ENCODE data around the gene CDH24. TPM values are rescaled to one million over a fixed set of nuclear protein-coding genes. Genes with fewer than 3 reads are reported as not detected.

CDH24 gene
- total and polyA plus RNA-seq, 9 of the 15 experiments (the other 6 are each of a cell fraction or from before 2014, with no cell fraction given) = 0.04 to 16.2 (median 4.9) TPM

DNA sequence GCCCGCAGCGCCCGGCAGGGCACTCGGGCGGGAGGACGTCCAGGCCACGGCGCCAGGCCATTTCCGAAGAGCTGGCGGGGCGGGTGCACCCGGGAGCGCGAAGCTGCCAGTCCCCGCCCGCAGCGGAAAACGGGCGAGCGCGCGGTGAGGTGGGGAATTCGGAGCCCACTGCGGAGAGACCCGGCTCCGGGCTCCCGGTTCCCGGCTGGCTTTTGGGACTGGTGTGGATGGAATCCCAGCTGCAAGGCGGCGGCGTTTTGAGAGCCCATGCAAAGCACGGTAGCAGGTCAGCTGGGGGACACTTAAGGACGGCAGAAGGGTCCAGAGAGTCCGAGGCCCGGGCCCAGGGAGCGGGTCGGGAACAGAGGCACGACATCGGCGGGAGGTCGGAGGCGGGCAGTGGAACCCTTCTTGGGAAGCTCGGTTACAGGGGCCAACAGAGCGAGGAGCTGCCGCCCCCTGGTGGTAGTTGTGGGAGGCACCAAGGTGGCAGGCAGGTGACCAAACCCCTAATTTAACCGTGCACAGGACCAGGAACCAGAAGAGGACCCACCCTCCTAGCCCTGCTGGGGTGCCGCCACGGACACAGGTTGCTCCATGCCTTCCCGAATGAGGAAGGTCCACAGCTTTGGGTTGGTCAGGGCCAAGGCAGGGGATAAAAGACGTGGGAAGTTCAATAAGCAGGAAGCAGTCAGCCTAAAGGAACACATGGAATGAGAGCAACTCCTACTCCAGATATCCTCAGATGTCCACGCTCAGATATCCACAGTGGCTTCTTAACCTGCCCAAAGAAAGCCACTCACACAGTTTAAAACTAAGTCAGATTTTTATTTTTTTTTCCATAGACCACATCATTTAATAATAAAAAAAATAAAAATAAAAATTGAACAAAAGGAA is 685 bp upstream of the CDH24 start (continued):
- TF ChIP-seq, protein P1, sequence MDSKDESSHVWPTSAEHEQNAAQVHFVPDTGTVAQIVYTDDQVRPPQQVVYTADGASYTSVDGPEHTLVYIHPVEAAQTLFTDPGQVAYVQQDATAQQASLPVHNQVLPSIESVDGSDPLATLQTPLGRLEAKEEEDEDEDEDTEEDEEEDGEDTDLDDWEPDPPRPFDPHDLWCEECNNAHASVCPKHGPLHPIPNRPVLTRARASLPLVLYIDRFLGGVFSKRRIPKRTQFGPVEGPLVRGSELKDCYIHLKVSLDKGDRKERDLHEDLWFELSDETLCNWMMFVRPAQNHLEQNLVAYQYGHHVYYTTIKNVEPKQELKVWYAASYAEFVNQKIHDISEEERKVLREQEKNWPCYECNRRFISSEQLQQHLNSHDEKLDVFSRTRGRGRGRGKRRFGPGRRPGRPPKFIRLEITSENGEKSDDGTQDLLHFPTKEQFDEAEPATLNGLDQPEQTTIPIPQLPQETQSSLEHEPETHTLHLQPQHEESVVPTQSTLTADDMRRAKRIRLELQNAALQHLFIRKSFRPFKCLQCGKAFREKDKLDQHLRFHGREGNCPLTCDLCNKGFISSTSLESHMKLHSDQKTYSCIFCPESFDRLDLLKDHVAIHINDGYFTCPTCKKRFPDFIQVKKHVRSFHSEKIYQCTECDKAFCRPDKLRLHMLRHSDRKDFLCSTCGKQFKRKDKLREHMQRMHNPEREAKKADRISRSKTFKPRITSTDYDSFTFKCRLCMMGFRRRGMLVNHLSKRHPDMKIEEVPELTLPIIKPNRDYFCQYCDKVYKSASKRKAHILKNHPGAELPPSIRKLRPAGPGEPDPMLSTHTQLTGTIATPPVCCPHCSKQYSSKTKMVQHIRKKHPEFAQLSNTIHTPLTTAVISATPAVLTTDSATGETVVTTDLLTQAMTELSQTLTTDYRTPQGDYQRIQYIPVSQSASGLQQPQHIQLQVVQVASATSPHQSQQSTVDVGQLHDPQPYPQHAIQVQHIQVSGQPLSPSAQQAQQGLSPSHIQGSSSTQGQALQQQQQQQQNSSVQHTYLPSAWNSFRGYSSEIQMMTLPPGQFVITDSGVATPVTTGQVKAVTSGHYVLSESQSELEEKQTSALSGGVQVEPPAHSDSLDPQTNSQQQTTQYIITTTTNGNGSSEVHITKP (IDR thresholded peaks at IDR 0.05; ENCODE audit: partially characterized antibody) = peak; percentile 37
- TF ChIP-seq KHSRP (IDR thresholded peaks at IDR 0.05) (no peak), ZNF184 (CRISPR knock-in tag; IDR thresholded peaks at IDR 0.05) (no peak), NCOR1 (IDR thresholded peaks at IDR 0.05) (0 out of 2 replicates have a peak, but pooled peaks have one; percentile 22), RHOXF2B (CRISPR knock-in tag; conservative IDR thresholded peaks at IDR 0.05) (0 out of 2 replicates have a peak, but pooled peaks have one; percentile 63), HNRNPUL1 (IDR thresholded peaks at IDR 0.05; ENCODE audit: low read length) (no peak), CBFB (CRISPR knock-in tag; IDR thresholded peaks at IDR 0.05) (no peak), MYC (IDR thresholded peaks at IDR 0.05; ENCODE audit: low read depth, low read length) (no peak; the same call in 1 of the 2 replicates), MYC (CRISPR knock-in tag; IDR thresholded peaks at IDR 0.05; ENCODE audit: borderline replicate concordance, low read depth) (peak; percentile 48; the same call in 1 of the 2 replicates), SMARCA5 (IDR thresholded peaks at IDR 0.05) (peak; percentile 61; the same call in 1 of the 2 replicates), ERF (CRISPR knock-in tag; IDR thresholded peaks at IDR 0.05) (0 out of 2 replicates have a peak, but pooled peaks have one; percentile 28), FOXK1 (CRISPR knock-in tag; IDR thresholded peaks at IDR 0.05; ENCODE audit: borderline replicate concordance) (0 out of 2 replicates have a peak, but pooled peaks have one; percentile 52), DPF2 (IDR thresholded peaks at IDR 0.05) (0 out of 2 replicates have a peak, but pooled peaks have one; percentile 22)
- TF ChIP-seq, protein P2, sequence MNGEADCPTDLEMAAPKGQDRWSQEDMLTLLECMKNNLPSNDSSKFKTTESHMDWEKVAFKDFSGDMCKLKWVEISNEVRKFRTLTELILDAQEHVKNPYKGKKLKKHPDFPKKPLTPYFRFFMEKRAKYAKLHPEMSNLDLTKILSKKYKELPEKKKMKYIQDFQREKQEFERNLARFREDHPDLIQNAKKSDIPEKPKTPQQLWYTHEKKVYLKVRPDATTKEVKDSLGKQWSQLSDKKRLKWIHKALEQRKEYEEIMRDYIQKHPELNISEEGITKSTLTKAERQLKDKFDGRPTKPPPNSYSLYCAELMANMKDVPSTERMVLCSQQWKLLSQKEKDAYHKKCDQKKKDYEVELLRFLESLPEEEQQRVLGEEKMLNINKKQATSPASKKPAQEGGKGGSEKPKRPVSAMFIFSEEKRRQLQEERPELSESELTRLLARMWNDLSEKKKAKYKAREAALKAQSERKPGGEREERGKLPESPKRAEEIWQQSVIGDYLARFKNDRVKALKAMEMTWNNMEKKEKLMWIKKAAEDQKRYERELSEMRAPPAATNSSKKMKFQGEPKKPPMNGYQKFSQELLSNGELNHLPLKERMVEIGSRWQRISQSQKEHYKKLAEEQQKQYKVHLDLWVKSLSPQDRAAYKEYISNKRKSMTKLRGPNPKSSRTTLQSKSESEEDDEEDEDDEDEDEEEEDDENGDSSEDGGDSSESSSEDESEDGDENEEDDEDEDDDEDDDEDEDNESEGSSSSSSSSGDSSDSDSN (IDR thresholded peaks at IDR 0.05; ENCODE audit: borderline replicate concordance in 1 of 2, low read depth in 2 of 2, low read length in 2 of 2) = peak; percentile 90 to 95; a peak in 3 of 4 replicates
- TF ChIP-seq, protein P3, sequence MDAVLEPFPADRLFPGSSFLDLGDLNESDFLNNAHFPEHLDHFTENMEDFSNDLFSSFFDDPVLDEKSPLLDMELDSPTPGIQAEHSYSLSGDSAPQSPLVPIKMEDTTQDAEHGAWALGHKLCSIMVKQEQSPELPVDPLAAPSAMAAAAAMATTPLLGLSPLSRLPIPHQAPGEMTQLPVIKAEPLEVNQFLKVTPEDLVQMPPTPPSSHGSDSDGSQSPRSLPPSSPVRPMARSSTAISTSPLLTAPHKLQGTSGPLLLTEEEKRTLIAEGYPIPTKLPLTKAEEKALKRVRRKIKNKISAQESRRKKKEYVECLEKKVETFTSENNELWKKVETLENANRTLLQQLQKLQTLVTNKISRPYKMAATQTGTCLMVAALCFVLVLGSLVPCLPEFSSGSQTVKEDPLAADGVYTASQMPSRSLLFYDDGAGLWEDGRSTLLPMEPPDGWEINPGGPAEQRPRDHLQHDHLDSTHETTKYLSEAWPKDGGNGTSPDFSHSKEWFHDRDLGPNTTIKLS (IDR thresholded peaks at IDR 0.05; ENCODE audit: borderline replicate concordance, low read depth) = peak; percentile 41; the same call in 1 of the 2 replicates
